Measurements from ENCODE around the gene HTR3D. TPM values are rescaled to one million over a fixed set of nuclear protein-coding genes. Genes with fewer than 3 reads are reported as not detected.

HTR3D gene
- total RNA-seq, 1 donor, result not detected

DNA sequence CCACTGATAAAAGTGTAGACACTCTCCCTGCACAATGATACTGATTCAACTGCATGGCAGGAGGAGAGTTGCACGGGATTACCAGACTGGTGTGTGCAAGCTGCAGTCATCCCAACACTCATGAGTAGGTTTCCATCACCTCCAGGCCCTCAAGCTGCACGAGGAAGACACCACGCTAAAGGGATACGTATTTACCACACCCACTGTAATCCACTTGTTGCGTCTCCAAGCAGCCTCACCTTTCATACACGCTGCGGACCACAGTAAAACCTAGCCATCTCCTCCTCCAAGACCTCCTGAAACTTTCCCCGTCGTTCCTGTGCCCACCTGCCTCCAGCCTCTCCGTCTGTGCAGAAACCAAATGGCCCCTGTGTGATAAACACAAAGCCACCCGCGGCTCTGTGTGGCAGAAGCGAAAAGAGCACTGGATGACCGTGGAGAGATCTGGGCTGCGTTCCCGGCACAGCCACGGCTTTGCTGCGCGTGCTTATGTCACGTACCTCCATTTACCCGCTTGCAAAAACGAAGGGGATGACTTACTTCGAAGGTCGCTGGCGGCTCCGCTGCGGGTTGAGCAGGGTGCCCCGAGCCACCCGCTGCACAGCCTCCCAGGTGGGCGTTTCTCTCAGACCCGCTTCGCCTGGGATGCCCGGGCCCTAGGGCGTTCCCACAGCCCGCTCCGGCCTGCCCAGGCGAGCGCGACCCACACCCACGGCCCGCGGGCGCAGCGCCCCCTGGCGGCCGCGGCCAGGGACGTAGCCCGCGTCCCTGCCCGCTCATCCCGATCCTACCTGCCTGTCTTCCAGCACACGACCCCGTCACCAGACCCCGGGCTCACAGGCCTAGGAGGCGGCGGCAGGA is 14.5 kb upstream of the HTR3D start:
- Histone ChIP-seq H2AFZ (ENCODE audit: low read length) (peak overlapping the region; percentile 100), H3K4me2 (ENCODE audit: insufficient read depth, low read length) (peak overlapping the region; percentile 100), H3K36me3 (ENCODE audit: insufficient read depth, low read length) (peaks cover 4% of the 10 kb centered on the region), H3K9me3 (ENCODE audit: low read depth, low read length) (no peaks in the 10 kb centered on the region), H3K27me3 (ENCODE audit: insufficient read depth, low read length) (no peaks in the 10 kb centered on the region), H3K4me3 (ENCODE audit: insufficient read depth, low read length) (peak overlapping the region; percentile 91), H3K27ac (ENCODE audit: low read depth, low read length) (no peak overlapping the region), H3K79me2 (ENCODE audit: insufficient read depth, low read length) (peaks cover 24% of the 10 kb centered on the region), H4K20me1 (ENCODE audit: insufficient read depth, low read length) (peaks cover 4% of the 10 kb centered on the region), H3K4me1 (ENCODE audit: insufficient read depth, low read length) (peaks cover 13% of the 10 kb centered on the region)
- DNase-seq (ENCODE audit: insufficient read length, low spot score, missing footprints), result peak; percentile 96
- peak; percentile 67 for TF ChIP-seq CTCF (IDR thresholded peaks at IDR 0.05; ENCODE audit: extremely low read depth, low read depth, low read length)

GRCh38 chr3:184017672-184018423 is 13.7 kb upstream of the HTR3D start, which contains the start of gene ABCC5:
Gene ABCC5 (minus strand): TSS chr3:184017884. CDS start chr3:184014392, 3,492 bp downstream.
- Histone ChIP-seq H4K20me1 (ENCODE audit: insufficient read depth, low read length) (peaks cover 4% of the 10 kb centered on the region), H3K79me2 (ENCODE audit: insufficient read depth, low read length) (peaks cover 24% of the 10 kb centered on the region), H3K9me3 (ENCODE audit: low read depth, low read length) (no peaks in the 10 kb centered on the region), H3K4me3 (ENCODE audit: insufficient read depth, low read length) (peak within 1 kb of the TSS; percentile 91), H3K27me3 (ENCODE audit: insufficient read depth, low read length) (no peaks in the 10 kb centered on the region), H3K4me2 (ENCODE audit: insufficient read depth, low read length) (peak within 1 kb of the TSS; percentile 100), H3K4me1 (ENCODE audit: insufficient read depth, low read length) (peaks cover 13% of the 10 kb centered on the region), H3K27ac (ENCODE audit: low read depth, low read length) (peak within 1 kb of the TSS; percentile 49), H2AFZ (ENCODE audit: low read length) (peak within 1 kb of the TSS; percentile 100), H3K36me3 (ENCODE audit: insufficient read depth, low read length) (peaks cover 4% of the 10 kb centered on the region)
- peak; percentile 99 for DNase-seq (ENCODE audit: insufficient read length, low spot score, missing footprints)
- TF ChIP-seq CTCF (IDR thresholded peaks at IDR 0.05; ENCODE audit: extremely low read depth, low read depth, low read length), result no peak

- Histone ChIP-seq H3K4me3 (ENCODE audit: insufficient read depth, low read length) (peak overlapping the region; percentile 91), H3K4me2 (ENCODE audit: insufficient read depth, low read length) (peak overlapping the region; percentile 100), H3K27me3 (ENCODE audit: insufficient read depth, low read length) (no peaks in the 10 kb centered on the region), H3K79me2 (ENCODE audit: insufficient read depth, low read length) (peaks cover 24% of the 10 kb centered on the region), H3K9me3 (ENCODE audit: low read depth, low read length) (no peaks in the 10 kb centered on the region), H3K4me1 (ENCODE audit: insufficient read depth, low read length) (peaks cover 13% of the 10 kb centered on the region), H2AFZ (ENCODE audit: low read length) (peak overlapping the region; percentile 100), H3K36me3 (ENCODE audit: insufficient read depth, low read length) (peaks cover 4% of the 10 kb centered on the region), H4K20me1 (ENCODE audit: insufficient read depth, low read length) (peaks cover 4% of the 10 kb centered on the region), H3K27ac (ENCODE audit: low read depth, low read length) (peak overlapping the region; percentile 49)
- TF ChIP-seq CTCF (IDR thresholded peaks at IDR 0.05; ENCODE audit: extremely low read depth, low read depth, low read length), result no peak
- DNase-seq (ENCODE audit: insufficient read length, low spot score, missing footprints), result no peak
Measured at GRCh38 chr3:184018424-184018973, 13.0 kb upstream of the HTR3D start.
